LHCN-M2 (cell line): ENCODE measurements around the gene CLEC4G. TPM values are rescaled to one million over a fixed set of nuclear protein-coding genes. Genes with fewer than 3 reads are reported as not detected.

Experiments
- DNase-seq: peaks from one replicate; pipeline ENCODE4 v3.0.0-alpha.2; 2012; ENCODE audit warnings: low read depth
- total RNA-seq: library from RNA; depleted of rRNA; stranded (reverse); fragments of >200 nt; gene quantifications from 2 replicates; pipeline ENCODE4 v1.2.3, GENCODE V29; 2014

CLEC4G gene
- total RNA-seq, 1 experiment from 2014 or later: not detected

DNA sequence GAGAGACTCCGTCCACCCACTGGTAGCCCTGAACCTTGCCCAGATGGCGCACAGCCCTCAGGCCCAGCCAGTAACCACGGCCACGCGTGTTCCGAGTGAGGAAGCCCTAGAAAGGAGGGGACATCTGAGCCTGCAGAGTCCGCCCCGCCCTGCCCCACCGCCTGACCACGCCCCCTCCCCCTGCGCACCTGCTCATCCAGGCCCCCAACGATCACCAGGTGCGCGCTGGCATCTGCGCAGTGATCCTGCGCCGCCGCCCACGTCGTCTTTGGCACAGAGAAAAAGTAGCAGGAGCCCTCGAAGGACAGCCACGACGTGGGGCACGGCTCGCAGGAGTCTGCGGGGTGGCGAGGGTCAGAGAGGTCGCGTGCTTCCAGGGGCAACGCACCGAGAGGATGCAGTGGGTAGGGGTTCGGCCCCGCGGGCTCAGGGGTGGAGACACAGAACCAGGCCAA lies 2.1 kb downstream of the CLEC4G start:
- no peak for DNase-seq

DNA sequence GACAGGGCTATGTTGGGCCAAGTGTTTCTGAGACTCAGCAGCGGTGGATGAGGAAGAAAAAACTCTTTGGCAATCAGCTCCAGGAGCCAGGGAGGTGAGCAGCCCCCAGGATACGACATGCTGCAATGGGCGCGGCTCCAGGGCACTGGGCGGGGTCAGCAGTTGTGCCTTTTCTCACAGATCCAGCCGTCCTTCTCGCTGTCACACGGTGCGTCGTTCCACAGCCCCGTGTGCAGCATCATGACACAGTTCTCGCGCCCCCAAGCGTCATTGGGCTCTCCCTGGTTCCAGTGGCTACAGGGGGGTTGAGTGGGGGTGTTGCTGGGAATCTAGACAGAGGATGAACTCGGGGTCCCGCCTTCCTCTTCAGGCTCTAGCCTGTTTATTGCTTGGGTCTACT lies 2.7 kb downstream of the CLEC4G start:
- no peak for DNase-seq

DNA sequence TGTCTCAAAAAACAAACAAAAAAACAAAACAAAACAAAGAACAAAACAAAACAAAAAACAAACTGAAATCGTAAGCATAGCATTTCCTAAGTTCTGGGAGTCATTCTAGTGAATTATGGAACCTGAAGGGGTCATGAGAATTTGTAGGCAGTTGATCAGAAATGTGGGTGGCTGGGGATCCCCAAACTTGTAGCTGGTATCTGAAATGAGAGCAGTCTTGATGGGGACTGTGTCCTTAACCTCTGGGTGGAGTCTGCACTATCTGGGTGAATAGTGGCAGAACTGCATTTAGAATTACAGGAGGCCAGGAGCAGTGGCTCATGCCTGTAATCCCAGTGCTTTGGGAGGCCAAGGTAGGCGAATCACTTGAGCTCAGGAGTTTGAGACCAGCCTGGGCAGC lies 6.1 kb downstream of the CLEC4G start:
- DNase-seq: no peak

DNA sequence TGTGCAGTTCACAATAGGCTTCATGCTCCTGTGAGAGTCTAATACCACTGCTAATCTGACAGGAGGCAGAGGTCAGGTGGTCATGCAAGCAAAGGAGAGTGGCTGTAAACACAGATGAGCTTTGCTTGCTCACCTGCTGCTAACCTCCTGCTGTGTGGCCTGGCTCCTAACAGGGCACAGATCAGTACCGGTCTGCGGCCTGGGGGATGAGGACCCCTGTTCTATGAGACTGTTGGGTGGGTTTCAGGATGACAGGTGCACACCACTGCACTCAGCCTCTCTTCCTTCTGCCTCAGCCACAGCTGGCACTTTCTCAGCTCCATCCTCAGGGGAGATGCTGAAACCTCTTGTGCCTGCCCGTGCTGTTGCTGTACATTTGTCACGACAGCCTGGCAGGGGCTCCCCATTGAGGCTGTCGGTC lies 9.7 kb downstream of the CLEC4G start:
- no peak for DNase-seq

DNA sequence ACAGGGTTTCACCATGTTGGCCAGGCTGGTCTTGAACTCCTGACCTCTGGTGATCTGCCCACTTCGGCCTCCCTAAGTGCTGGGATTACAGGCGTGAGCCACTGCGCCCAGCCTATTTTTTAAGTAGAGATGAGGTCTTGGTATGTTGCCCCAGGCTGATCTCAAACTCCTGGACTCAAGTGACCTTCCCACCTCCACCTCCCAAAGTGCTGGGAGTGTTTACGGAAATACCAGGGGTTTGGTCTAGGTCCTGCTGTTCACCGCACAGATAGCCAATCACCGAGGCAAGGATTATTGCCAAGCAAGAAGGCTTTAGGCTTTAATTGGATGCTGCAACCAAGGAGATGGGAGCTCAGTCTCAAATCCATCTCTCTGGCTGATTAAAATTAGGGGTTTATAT lies 11.6 kb downstream of the CLEC4G start:
- no peak for DNase-seq

DNA sequence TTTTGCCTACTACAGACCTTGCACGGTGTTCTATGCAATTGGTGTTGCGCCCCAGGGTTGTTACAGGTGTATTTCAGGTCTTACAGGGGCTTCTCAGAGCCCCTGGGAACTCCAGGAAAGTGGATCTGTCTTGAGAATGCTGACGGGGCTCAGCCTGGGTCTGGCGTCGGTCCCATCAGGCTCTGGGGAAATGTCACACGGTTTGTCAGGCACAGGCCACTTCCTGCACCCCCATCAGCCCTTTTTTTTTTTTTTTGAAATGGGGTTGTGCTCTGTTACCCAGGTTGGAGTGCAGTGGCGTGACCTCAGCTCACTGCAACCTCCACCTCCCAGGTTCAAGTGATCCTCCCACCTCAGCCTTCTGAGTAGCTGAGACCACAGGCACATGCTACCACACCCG lies 13.2 kb downstream of the CLEC4G start:
- DNase-seq: no peak

DNA sequence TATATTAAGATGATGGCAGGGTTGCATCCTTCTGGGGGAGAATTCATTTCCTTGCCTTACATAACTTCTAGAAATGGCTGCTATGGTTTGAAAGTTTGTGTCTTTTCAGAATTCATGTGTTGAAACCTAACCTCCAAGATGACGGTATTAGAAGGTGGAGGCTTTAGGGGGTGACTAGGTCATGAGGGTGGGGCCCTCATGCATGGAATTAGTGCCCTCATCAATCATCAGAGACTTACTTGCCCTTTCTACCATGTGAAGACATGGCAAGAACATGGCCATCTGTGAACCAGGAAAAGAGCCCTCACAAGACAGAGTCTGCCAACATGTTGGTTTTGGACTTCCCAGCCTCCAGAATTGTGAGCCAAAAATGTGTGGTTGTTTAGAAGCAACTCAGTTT lies 15.1 kb downstream of the CLEC4G start:
- DNase-seq: no peak

DNA sequence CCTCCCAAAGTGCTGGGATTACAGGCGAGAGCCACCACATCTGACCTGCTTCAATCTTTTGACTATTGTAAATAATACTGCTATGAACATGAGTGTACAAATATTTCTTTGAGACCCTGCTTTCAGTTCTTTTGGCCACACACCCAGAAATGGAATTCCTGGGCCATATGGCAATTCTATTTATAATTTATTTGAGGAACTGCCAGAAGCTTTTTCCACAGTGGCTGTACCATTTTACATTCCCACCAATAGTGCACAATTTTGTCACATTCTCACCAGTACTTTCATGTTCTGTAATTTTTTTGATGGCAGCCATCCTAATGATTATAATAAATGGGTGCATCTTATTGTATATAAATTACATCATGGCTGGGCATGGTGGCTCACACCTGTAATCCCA lies 16.2 kb downstream of the CLEC4G start:
- no peak for DNase-seq

DNA sequence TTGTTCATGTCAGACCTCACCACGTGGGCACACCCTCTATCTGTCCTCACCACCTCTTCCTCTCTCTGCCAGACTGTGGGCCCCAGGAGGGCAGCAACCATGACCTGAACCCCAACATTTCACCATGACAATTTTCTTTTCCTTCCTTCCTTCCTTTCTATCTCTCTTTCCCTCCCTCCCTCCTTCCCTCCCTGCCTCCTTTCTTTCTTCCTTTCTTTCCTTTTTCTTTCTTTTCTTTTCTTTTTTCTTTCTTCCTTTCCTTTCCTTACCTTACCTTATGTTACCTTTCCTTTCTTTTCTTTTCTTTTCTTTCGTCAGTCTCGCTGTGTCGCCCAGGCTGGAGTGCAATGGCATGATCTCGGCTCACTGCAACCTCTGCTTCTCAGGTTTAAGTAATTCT lies 21.3 kb downstream of the CLEC4G start:
- DNase-seq: no peak

DNA sequence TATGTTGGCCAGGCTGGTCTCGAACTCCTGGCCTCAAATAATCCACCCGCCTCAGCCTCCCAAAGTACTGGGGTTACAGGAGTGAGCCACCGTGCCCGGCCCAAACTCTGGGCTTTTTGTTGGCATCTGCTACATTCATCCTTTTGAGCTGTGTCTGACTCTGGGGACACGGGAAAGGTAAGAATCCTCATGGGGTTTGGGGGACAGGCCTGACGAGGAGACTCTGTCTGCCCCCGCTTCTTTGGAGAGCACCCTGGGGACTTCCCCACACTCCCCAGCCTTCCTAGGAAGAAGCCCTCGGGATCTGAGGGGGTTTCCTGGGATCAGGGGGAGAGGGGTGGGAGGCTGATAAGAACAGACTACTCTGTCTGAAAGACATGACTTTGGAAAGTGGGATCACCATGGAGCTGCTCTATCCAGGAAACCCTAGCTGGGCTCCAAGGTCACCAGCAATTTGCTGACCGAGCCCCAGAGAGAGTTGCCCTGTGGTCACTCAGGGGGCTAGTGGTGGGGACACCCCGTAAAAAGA lies 21.9 kb downstream of the CLEC4G start:
- DNase-seq: no peak

DNA sequence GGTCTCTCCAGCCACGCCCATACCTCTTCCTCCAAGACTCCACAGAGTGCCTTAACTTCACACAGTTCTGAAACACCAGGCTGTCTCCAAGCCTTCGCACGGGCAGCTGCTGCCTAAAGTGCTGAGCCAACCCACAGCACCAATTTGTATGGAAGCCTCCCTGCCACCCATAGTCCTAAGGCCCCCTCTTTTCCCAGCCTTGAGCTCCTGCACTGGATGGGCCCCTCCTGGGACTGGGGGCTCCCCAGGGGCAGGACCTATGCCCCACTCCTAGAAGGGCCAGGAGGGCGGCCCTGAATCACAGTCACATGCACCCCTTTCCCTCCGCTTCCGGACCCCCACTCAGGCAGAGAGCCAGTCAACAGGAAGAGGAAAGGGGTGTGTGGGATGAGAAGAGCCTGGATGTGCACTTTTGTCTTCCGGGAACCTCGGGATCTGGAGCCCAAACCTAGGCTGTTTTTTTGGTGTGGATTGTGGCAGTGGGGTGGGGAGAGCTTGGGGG lies 24.9 kb downstream of the CLEC4G start:
- no peak for DNase-seq

DNA sequence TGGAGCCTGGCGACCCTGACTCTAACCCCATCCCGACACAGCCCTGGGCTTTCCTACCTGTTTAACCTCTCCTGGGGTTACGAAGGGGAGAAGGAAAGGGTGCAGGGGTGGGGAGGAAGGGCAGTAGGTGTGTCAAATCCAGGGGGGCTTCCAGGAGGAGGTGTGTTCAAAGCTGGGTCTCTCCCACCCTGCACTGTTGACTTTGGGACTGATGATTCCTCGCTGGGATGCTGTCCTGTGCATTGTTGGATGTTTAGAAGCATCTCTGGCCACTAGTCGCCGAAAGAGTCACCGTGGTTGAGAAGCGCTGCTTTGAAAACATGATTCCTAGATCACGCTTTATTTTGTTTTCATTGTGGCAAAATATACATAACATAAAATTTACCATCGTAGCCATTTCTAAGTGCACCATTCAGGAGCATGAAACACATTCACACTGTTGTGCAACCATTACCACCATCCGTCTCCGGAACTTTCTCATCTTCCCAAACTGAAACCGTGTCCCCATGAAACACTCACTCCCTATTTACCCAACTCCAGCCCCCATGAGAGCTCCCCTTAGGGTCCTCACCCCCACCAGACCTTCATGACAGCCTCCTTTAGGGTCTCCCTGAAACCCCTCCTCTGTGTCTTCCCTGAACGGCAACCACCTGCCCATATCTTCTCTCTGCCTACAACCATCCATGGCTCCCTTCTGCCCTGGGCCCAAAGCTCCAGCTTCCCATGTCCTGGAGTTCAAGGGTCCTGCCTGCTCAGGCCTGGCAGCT lies 25.5 kb downstream of the CLEC4G start:
- DNase-seq: no peak

DNA sequence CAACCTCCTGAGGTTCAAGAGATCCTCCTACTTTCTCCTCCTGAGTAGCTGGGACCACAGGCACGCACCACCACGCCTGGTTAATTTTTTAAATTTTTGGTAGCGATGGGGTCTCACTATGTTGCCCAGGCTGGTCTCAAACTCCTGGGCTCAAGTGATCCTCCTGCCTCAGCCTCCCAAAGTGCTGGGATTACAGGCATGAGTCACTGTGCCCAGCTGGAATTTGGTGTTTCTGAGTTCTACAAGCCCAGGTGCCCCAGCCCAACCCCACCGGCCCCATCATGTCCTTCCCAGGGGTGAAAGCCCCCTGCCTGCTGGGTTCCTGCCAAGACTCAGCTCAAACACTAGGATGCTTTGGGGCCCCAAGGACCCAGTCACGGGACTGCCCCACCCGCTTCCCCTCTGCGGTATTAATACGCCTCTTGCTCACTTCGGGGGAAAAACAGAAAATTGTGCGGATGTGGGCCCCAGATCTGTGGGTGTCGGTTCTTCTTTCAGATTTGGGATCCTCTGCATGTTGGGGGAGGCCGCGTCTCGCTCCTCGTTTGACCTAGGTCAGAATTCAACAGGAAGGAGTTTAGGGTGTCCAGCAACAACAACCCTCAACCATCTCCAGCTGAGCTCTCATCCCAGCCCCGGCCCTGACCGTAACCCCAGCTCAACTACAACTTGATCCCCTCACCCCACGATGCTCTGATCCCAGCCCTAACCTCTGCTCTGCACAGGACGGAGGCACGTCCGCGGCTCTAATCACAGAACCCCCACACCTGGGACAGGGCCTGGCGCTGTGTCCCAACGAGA lies 26.3 kb downstream of the CLEC4G start:
- no peak for DNase-seq

DNA sequence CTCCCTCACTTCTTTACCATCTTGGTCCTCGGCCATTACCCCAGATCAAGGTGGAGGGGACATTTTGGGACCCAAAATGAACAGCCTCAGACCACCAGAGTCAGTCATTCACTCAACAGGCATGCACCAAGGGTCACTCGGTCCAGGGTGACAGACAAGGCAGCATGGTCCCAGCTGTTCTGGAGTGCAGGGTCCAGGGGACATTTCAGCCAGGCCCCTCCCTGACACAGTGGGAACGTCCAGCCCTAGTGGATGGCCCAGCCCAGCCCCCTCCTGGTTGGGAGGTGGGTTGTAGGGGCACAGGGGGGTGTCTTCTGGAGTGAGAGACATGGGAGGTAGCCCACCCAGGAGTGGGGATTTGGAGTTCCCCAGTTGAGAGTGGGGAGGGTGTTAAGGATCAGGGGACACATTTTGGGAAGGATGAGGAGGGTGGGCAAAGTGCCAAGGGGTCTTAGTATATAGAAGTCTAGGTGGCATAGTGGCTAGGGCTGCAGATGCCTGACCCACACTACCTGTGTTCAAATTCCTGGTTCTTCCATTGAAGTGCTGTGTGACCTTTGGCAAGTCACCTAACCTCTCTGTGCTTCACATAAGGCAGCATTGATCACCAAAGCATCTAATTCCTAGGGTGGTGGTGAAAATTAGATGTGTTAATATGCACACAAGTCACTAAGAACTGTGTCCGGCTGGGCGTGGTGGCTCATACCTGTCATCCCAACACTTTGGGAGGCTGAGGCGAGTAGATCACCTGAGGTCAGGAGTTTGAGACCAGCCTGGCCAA lies 27.4 kb downstream of the CLEC4G start:
- DNase-seq: no peak

DNA sequence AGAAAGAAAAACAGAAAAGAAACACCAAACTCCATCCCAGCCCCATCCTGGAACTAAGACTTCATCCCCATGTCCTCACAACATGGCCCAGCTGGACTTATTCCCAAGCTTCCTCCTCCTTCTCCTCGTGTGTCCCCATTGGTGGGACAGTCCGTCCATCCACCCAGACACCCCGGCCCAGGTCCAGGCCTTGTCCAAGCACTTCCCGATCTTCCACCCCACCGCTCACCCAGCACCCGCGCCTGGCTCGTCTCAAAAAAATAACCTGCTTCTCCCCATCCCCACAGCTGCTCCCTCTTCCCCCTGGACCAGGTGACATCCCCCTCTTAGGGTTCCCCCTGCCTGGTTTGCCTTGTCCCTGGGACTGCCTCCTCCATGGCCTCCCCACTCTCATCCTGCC lies 28.6 kb downstream of the CLEC4G start:
- DNase-seq: no peak

DNA sequence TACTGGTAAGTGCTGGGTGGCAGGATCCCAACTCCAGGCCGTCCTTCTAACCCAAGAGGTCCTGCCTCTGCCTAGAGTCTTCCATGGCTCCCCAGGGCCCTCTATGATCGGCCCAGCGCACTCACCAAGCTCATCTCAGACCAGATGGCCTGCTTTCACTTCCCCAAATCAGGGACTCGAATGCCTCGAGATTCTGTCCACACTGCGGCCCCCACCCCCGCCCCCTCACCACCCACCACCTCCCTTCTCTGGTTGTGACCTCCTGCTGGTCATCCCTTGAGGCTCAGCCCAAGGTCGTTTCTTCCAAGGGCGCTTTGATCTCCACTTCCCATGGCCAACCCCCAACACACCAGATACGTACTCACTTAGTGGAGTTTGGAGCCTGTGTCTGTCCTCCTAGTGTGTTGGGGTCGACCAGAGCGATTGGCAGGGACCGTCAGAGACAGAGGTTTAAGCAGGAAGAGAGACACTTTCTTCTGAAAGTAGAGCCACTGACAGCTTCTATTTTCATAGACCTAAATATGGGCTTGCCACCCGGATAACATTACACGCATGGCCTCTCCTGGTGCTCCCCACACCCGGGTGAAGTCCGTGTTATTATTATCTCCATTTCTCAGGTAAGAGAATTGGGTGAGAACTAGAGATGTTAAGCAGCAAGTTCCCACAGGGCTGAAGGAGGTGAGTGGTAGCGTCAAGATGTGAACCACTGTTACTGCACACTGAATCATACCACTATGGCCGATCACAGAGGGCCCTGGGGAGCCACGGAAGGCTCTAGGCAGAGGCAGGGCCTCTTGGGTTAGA lies 30.1 kb downstream of the CLEC4G start, which contains the start of gene FCER2:
Gene FCER2 (minus strand): TSS at position 478 of the 804 bp plus-strand sequence. CDS start 2,371 bp downstream, outside the sequence.
- DNase-seq: no peak

DNA sequence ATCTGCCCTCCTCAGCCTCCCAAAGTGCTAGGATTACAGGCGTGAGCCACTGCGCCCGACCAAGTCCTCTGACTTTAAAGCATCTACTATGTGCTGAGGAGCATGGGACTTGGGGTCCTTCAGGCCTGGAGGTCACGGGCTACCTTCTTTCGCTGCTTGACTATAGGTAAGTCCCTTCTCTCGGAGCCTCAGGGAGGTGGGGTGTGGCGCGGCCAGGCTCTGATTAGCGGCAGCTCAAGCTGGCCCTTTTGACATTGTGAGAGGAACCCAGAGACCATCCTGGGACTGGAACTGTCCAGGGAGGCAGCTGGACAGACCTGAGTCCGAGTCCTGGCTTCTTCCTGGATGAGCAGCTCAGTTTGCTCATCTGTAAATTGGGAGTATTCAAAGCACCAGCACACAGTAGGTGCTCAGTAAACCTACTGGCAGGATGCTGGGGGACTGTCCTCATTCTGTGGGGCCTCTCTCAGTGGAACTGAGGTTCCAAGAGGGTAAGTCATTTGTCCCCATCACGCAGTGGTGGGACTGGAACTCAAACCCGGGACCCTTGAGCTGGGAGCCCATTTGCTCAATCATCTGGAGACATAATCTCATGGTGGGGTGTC lies 30.8 kb downstream of the CLEC4G start:
- no peak for DNase-seq

DNA sequence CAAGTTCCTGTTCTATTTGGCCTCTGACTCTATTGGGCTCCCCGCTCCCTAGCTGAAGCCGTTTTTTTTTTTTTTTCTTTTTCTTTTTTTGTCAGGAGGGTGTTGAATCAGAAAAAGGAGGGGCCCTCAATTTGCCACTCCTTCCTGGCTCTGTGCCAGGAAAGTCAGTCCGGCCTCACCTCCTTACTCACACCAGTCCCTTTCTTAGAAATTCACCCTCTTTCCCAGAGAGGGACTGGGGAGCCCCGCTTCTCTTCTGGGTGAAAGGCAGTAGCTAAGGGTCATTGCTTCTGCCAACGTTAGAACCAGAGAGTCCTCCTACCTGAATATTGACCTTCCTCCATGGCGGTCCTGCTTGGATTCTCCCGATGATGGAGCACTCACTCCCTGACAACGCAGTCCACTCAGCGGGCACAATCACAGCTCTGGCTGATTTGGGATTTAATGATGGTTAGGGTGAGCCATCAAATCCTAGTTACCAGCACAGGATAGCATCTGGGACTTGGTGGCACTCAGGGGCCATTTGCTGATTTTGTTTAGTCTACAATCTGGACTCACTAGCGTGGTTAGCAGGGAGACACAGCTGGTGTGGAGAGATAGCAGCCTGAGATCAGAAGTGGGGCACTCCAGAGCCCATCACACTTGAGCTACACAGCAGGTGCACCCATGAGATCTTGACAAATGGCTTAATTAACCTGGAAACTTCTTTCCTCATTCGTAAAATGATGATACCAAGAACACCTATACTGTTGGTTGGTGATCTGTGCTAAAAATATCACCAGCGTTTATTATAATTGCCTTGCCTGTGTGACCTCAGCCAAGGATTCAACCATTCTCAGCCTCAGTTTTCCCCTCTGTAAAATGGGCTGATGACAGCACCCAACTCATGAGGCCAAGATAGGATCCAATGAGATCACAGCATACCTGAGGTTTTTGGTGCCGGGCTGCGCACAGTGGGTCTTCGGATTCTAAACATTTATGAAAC lies 32.2 kb downstream of the CLEC4G start:
- no peak for DNase-seq

DNA sequence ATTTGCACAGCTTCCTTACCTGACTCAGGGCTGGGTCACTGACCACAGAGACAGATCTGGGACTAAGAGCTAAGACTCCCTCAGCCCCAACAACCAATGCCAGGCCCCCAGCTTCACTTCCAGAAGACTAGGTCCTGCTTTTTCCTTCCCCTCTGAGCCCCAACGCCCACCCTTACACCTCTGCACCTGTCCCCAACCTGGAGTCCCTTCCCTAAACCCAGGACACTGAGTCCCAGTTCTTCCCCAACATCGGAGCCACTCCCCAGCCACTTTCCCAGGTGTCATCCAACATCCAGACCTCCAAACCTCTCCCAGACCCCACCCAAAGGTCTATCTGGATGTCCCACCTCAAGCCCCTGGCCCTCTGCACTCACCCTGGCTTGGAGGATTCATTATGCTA lies 32.9 kb downstream of the CLEC4G start:
- no peak for DNase-seq
